Urinary bladder (tissue), 4 donors: ENCODE results near the gene VAC14. TPM values are rescaled to one million over a fixed set of nuclear protein-coding genes. Genes with fewer than 3 reads are reported as not detected.
A peak's percentile ranks its signal among the peaks of the same experiment; 100 is the strongest.

Experiments
- DNase-seq: peaks from one replicate; pipeline ENCODE4 v3.0.0-alpha.2; 2015; ENCODE audit errors: extremely low spot score
- H3K27ac ChIP-seq: one replicate; pipeline ENCODE4 v1.5.1; 2013; ENCODE audit warnings: low read depth, mild to moderate bottlenecking, moderate library complexity
- H3K36me3 ChIP-seq: one replicate; pipeline ENCODE4 v1.6.1; 2013; ENCODE audit warnings: mild to moderate bottlenecking, moderate library complexity; ENCODE audit not compliant: insufficient read depth
- H3K4me1 ChIP-seq: one replicate; pipeline ENCODE4 v1.6.1; 2013; ENCODE audit warnings: mild to moderate bottlenecking, moderate library complexity; ENCODE audit not compliant: insufficient read depth
- H3K4me3 ChIP-seq: one replicate; pipeline ENCODE4 v1.5.1; 2013; ENCODE audit warnings: low read depth, low read length
- WGBS: extraction: QIAGEN DNeasy Blood & Tissue Kit; methylation state at CpG from one replicate; pipeline ENCODE4 v1.1.7; 2013; 5-methylcytosine and 5-hydroxymethylcytosine counted together
- polyA plus RNA-seq: library from polyadenylated mRNA; stranded (reverse); fragments of 200-250 nt; gene quantifications from one replicate; pipeline ENCODE4 v1.2.3, GENCODE V29; 2013
- total RNA-seq: library from RNA; depleted of rRNA; stranded (reverse); fragments of >200 nt; gene quantifications from one replicate; pipeline ENCODE4 v1.2.3, GENCODE V29; 2014
- donor health status: healthy with polysubstance abuse.
- donor health status: healthy.

The VAC14 gene
- total and polyA plus RNA-seq, 2 donors: 9.6 to 31.4 TPM

DNA sequence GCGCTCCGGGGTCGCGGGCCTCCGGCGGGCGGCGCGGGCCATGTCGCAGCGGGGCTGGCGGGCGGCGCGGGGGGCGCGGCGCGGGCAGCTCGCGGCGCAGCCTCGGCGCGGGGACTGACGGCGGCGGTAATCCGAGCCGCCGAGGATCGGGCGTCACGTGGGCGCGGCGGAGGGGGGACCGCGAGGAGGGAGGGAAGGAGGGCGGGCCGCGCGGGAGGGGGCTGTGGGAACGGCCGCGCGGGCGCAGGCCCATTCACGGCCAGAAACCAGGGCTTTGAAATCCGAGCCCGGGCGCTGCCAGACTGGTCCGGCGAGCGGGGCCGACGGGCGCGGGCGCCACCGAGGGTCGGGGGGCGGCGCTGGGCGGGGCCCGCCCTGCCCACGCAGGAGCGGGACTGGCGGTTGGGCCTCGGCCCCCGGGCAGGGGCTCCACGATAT, 115.0 kb downstream of the VAC14 start, which contains the start of gene MTSS2:
TSS of gene MTSS2 (minus strand) at position 116 of the 438 bp plus-strand sequence. CDS start 262 bp downstream, outside the sequence.
- H3K36me3 ChIP-seq: no peaks in the 10 kb centered on the region
- DNase-seq: no peak
- H3K27ac ChIP-seq: peak within 1 kb of the TSS; percentile 81
- H3K4me1 ChIP-seq: no peaks in the 10 kb centered on the region
- peak within 1 kb of the TSS; percentile 78 for H3K4me3 ChIP-seq
- WGBS: under 1% methylated on average over 72 of the region's 72 CpGs

DNA sequence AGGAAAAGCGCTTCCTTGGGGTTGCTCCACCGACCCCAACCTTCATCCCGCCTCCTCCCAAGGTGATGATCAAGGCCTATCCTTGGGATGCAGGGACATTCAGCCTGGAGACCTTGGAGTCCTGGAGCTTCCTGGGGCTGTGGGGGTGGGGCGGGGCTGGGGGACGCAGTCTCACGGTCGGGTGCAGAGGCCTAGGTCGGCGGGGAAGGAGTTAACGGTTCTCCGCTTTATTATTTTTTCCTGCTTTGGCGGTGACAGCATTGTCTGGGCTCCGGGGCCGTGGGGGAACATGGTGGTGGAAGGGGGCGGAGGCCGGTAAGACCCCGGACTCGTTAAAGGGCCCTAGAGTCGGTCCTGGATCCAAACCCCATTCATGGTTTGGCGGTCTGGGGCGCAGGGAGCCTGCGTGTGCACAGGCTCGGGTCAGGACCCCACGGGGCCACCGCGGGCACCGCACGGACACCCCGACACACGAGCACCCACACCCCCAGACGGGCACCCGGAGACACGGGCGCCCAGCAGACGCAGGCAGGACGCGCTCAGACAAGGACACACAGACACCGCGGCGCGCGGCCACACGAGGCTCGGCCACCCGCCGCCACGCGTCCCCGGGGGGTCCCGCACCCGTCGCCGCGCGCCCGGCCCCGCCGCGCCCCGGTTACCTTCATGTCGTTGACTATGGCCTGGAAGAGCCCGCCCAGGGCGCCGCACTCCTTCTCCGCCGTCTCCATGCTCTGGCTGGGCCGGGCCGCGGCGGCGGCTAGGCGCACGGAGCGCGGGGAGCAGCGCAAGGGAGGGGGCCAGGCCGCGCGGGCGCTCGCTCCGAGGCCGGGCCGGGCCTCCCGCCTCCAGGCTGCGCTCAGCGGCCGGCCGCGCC, 115.7 kb downstream of the VAC14 start:
- DNase-seq: no peak
- Histone ChIP-seq H3K4me3 (peak overlapping the region; percentile 78), H3K27ac (peak overlapping the region; percentile 51), H3K4me1 (no peaks in the 10 kb centered on the region), H3K36me3 (no peaks in the 10 kb centered on the region)
- 1% methylated on average over 90 of the region's 90 CpGs for whole genome bisulfite sequencing

DNA sequence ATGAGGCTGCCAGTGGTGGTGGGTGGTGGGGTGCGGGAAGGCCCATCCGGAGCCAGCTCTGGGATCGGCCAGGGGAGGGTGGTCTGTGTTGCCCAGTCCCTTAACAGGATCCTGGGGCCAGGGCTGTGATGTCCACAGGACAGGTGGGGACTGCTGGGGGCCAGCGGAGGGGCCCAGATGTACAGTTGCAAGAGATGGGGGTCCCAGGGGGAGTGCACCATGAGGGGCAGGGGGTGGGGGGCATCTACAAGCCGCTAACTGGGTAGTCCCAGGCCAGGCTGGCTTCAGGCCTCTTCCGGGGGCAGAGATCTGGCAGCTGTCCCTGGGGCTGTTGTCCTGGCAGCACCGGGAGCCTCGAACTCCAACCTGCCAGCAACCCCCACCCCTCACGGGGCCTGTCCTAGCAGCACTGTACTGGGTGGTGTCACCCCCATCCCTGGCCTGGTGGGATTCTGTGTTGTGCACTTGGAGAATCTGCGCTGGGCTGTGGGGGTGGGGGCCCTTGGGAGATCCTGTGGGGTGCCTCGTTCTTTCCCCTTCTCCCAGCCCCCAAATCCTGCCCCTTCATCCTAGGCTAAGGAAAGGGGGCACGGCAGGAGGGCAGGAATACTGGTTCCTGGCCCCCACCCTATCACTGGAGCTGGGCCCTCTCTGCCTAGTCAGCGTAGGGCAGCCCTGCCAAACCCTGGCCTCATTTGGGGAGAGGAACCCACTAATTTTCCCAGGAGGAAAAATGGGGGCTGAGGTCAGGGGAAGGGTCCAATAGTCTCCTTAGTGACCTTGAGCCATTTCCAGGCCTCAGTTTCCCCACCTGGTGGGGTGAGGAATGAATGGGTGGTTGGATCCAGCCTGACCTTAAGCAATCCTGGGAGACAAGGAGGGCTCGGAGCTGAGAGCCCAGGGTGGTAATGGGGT, 116.6 kb downstream of the VAC14 start:
- no peak for DNase-seq
- Histone ChIP-seq H3K36me3 (no peaks in the 10 kb centered on the region), H3K4me3 (peak overlapping the region; percentile 78), H3K4me1 (no peaks in the 10 kb centered on the region), H3K27ac (no peak overlapping the region)
- 30% methylated on average over 14 of the region's 14 CpGs for WGBS

DNA sequence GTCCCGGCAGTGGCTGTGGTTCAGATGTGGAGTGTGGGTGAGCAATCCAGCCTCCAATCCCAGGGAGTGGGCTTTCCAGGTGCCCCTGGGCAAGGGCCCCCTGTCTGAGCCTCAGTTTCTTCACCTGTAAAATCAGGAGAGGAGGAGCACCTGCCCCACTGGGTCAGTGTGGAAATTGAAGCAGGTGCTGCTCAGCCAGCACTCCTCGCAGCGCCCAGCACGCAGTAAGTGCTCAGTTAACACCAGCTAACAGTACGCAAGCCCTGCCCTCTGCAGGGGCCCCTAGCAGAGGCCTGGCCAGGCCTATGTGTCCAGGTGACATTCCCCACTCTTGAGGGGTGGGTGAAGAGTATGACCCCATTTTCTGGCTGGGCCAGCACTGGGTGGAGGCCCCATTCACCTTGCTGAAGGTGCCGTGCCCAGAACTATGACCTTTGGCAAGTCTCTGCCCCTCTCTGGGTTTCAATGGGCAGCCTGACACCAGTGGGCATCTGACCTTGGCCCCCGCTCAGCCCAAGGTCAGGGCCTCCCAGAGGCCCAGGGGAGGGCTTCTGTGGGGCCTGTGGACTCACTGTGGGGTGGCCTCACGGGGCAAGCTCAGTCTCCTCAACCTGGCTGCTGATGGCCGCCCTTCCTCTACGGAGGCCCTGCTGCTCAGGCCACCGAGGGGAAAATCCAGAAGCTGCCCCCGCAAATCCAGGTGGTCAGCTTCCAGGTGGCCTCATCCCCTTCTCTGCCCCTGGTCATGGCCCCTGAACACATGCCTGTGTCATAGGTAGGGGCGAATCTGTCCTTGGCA, 117.6 kb downstream of the VAC14 start:
- H3K27ac ChIP-seq: no peak overlapping the region
- H3K4me1 ChIP-seq: no peaks in the 10 kb centered on the region
- H3K4me3 ChIP-seq: no peak overlapping the region
- H3K36me3 ChIP-seq: no peaks in the 10 kb centered on the region
- no peak for DNase-seq
- WGBS: 80% methylated on average over 13 of the region's 13 CpGs

DNA sequence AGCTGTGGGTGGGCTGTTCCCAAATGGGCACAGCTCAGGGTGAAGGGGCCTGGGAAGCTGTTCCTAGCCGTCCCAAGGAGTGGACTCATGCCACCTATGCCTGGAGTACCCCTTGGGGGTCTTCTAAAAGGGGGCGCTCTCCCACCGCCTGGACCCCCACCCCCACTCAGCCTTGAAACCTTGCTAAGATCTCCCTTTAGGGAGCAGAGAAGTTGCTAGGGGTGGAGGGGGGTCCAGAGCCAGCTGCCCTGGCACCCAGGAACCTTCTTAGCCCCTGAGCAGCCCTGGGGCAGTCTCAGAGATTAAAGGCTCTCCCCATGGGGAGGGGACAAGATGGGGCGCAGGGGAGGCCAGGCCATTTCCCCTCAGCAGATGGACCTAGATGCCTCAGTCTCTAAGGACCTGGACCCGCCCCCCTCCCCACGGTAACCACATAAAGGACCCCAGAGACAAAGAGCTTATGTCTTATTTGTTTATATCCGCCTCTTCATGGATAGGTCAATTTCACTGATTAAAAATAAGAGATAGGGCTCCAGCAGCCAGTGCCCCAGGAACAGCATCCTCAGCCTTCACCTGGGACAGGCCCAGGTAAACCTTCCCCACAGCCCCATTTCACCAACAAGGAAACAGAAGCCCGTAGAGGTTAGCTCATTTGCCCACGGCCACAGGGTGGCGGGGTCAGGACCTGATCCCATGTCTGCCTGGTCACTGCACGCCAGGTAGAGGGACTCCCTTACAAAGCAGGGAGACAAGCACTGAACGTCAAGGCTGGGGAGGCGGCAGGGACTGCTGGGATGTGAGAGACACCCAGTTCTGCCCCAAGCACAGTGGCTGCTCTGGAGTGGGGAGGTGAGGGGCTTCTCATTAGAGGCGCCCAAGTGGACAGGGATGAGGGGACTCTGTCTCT, 118.5 kb downstream of the VAC14 start:
- no peak overlapping the region for H3K4me3 ChIP-seq
- H3K4me1 ChIP-seq: no peaks in the 10 kb centered on the region
- 67% methylated on average over 14 of the region's 14 CpGs for WGBS
- DNase-seq: no peak
- H3K36me3 ChIP-seq: no peaks in the 10 kb centered on the region
- no peak overlapping the region for H3K27ac ChIP-seq

DNA sequence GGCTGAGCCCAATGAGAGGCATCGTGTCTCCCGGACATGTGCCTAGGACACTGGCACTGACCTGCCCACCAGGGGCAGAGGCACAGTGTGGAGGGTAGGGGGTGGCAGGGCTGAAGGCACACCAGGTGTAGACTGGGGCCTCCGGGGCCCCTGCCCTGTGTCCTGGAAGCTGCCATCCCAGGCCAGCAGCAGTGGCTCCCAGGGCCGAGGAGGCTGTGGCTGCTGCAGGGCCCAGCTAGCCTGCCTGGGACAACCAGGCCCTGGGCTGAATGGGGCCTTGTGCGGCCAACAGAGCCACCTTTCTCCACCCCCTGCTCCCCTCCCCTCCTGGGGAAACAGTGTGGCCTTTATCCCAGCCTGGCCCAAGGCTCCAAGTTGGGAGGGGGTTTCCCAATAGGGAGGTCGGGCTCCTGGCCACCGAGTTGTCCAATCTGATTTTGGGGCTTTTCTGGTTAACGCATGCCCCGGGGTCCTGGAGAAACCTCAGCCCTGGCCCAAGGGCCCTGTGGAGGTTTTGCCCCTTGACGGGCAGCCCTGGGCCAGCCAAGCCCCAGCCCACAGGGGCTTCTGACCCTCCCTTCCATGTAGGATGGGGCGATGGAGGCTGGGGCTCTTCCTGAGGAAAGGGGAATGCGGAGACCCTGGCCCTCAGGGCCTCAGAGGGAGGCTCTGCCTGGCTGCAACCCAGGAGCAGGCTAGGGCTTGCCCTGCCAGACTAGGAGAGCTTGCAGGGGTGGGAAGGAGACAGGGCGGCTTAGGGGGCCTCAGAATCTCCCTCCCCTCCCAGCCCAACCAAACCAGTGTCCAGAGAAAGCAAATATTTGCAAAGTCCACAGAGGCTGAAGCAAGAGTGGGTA, 119.3 kb downstream of the VAC14 start:
- Histone ChIP-seq H3K4me3 (no peak overlapping the region), H3K36me3 (no peaks in the 10 kb centered on the region), H3K27ac (peak overlapping the region; percentile 13), H3K4me1 (no peaks in the 10 kb centered on the region)
- no peak for DNase-seq
- WGBS: 57% methylated on average over 13 of the region's 13 CpGs

DNA sequence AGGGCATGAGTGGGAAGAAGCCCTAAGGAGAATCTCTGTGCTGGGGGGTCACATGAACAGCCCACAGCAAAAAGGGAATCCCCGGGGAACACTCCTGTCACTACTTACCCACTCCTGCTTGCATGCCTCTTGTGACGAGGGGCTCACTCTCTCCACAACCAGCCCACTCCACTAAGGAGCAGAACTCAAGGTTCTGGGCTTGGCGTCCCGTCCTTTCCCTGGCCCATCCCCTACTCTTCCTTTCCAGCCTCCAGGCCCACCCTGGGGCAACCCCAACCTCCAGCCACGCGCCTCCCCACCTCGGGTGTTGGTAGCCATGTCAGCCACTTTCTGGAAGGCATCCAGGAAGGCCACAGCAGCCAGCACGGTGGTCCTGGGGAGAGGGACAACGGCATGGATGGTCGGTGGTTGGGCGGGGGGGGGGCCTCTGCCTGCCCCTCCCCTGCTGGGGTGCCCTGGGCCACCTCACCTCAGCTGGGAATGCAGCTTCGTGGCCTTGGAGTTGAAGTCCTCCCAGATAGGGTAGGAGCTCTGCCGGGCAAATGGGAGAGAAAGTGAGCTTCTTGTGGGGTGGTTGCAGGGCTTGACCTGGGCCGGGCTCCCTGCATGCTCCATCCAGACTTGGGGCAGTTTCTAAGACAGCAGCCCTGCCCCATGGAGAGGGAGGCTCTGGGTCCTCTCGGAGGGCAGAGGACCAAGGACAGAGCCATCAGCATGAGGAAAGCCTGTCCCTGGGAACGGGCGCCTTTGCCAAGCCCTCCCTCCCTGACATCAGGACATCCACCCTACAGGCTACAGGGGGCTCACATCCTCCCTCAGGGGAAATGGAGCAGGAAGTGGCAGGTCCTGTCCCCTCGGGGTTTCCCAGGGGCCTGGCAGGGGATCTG, 120.2 kb downstream of the VAC14 start:
- H3K27ac ChIP-seq: peak overlapping the region; percentile 13
- H3K4me3 ChIP-seq: no peak overlapping the region
- DNase-seq: no peak
- no peaks in the 10 kb centered on the region for H3K4me1 ChIP-seq
- 65% methylated on average over 18 of the region's 18 CpGs for WGBS
- no peaks in the 10 kb centered on the region for H3K36me3 ChIP-seq

DNA sequence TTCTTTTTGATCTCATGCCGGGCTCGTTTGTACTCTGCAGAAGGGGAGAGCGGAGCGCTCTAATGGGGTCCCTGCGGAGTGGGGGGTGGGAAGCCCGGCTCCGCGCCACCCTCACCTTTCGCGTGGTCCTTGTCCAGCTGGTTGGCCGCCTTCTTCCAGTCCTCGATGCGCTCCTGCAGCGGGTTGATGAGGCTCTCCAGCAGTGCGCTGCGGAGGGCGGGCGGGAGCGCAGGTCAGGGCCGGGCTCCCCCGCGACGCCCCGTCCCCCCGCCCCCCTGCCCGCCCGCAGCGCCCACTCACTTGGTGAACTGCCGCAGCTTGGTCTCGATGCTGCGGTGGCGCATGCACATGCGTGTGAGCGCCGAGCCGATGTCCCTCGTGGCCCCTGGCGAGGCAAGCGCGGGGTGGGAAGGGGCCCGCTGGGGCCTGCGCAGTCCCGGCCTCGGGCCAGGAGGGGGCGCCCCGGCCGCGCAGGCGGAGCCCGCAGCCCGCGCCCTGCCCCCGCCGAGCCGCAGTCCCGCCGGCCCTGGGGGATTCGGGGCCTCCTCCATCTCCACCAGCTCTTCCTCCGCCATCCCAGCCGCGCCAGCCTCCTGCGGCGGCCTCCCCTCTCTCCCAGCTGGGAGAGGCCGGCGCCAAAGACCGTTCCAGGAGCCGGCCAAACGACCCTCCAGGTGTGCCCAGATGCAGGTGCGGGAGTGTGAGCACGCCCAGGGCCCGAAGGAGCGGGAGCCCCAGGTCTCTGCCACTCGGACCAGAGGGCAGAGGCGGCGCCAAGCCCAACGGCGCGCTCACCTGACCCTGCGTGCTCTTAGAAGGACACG, 121.1 kb downstream of the VAC14 start:
- 62% methylated on average over 80 of the region's 80 CpGs for WGBS
- no peak overlapping the region for H3K4me3 ChIP-seq
- no peak for DNase-seq
- no peaks in the 10 kb centered on the region for H3K4me1 ChIP-seq
- H3K27ac ChIP-seq: no peak overlapping the region
- H3K36me3 ChIP-seq: no peaks in the 10 kb centered on the region

DNA sequence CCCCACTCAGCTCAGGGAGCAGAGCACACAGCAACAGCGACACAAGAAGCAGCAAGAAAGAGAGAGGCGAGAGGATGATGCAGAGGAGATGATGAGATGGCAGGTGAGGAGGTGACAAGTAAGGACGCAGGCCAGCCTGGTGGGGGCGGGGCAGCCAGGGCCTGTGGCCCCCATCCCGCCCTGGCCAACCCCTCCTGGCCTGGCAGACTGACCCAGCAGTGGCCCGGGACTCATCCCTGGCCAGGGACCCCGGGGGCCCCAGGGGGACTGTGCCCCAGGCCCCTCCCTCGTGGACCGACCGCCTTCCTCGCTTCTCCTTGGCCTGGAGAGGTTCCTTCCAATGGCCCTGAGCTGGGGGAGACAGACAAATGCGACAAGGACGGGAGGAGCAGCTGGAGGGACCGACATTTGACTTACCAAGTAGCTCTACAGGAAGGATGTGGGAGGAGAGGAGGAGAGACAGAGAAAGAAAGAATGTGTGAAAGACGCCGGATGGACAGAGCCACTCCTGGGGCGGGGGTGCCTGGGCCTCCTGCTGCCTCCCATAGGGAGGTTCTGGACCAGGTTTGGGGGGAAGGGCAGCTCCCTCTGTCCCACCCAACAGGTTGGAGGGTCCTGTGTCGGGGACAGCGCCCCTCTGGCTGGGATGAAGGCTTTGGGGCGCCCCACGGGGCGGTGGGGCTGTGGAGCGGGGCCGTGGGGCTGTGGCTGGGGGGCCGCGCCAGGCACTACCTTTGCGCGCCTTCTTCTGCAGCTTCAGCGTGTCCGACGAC, 121.9 kb downstream of the VAC14 start:
- DNase-seq: no peak
- Histone ChIP-seq H3K4me3 (no peak overlapping the region), H3K27ac (no peak overlapping the region), H3K36me3 (peaks cover 3% of the 10 kb centered on the region), H3K4me1 (no peaks in the 10 kb centered on the region)
- WGBS: 85% methylated on average over 31 of the region's 31 CpGs
